ENCODE data around the gene CPNE5. TPM values are rescaled to one million over a fixed set of nuclear protein-coding genes. Genes with fewer than 3 reads are reported as not detected.

The CPNE5 gene
- total RNA-seq, 1 donor from 2014 or later: 6.6 TPM

GRCh38 chr6:36718560-36718959 lies 120.7 kb downstream of the CPNE5 start:
- intact Hi-C loops (cut with DNase I): no loop called here
- Histone ChIP-seq H3K4me1 (peaks cover 5% of the 10 kb centered on the region), H3K27ac (no peak overlapping the region), H3K4me3 (no peak overlapping the region), H3K36me3 (no peaks in the 10 kb centered on the region), H3K9me3 (no peaks in the 10 kb centered on the region), H3K27me3 (no peaks in the 10 kb centered on the region)
- TF ChIP-seq POLR2AphosphoS5 (IDR thresholded peaks at IDR 0.05; ENCODE audit: insufficient read depth in 1 of 2, low read depth in 1 of 2): no peak
- TF ChIP-seq, protein P1, sequence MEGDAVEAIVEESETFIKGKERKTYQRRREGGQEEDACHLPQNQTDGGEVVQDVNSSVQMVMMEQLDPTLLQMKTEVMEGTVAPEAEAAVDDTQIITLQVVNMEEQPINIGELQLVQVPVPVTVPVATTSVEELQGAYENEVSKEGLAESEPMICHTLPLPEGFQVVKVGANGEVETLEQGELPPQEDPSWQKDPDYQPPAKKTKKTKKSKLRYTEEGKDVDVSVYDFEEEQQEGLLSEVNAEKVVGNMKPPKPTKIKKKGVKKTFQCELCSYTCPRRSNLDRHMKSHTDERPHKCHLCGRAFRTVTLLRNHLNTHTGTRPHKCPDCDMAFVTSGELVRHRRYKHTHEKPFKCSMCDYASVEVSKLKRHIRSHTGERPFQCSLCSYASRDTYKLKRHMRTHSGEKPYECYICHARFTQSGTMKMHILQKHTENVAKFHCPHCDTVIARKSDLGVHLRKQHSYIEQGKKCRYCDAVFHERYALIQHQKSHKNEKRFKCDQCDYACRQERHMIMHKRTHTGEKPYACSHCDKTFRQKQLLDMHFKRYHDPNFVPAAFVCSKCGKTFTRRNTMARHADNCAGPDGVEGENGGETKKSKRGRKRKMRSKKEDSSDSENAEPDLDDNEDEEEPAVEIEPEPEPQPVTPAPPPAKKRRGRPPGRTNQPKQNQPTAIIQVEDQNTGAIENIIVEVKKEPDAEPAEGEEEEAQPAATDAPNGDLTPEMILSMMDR (IDR thresholded peaks at IDR 0.05): no peak
- no peak for TF ChIP-seq POLR2A (IDR thresholded peaks at IDR 0.05)
- no peak for DNase-seq (ENCODE audit: extremely low spot score in 2 of 2)

GRCh38 chr6:36717871-36718540 lies 121.2 kb downstream of the CPNE5 start:
- no peak for DNase-seq (ENCODE audit: extremely low spot score in 2 of 2)
- intact Hi-C loops (cut with DNase I): no loop called here

GRCh38 chr6:36717231-36717825 lies 121.9 kb downstream of the CPNE5 start:
- no peak overlapping the region for H3K4me3 ChIP-seq
- no peaks in the 10 kb centered on the region for H3K9me3 ChIP-seq
- H3K4me1 ChIP-seq: peaks cover 5% of the 10 kb centered on the region
- intact Hi-C loops (cut with DNase I): no loop called here
- TF ChIP-seq POLR2AphosphoS5 (IDR thresholded peaks at IDR 0.05; ENCODE audit: insufficient read depth in 1 of 2, low read depth in 1 of 2): no peak
- TF ChIP-seq, protein P1 (IDR thresholded peaks at IDR 0.05): no peak
- no peak for TF ChIP-seq POLR2A (IDR thresholded peaks at IDR 0.05)
- no peak overlapping the region for H3K27ac ChIP-seq
- no peak for DNase-seq (ENCODE audit: extremely low spot score in 2 of 2)
- no peaks in the 10 kb centered on the region for H3K36me3 ChIP-seq
- no peaks in the 10 kb centered on the region for H3K27me3 ChIP-seq

More at GRCh38 chr6:36717871-36718540, 121.2 kb downstream of the CPNE5 start:
- H3K36me3 ChIP-seq: no peaks in the 10 kb centered on the region
- H3K27me3 ChIP-seq: no peaks in the 10 kb centered on the region
- peaks cover 5% of the 10 kb centered on the region for H3K4me1 ChIP-seq
- TF ChIP-seq POLR2AphosphoS5 (IDR thresholded peaks at IDR 0.05; ENCODE audit: insufficient read depth in 1 of 2, low read depth in 1 of 2) (no peak), POLR2A (IDR thresholded peaks at IDR 0.05) (no peak)
- TF ChIP-seq, protein P1 (IDR thresholded peaks at IDR 0.05): no peak
- no peak overlapping the region for H3K27ac ChIP-seq
- no peak overlapping the region for H3K4me3 ChIP-seq
- no peaks in the 10 kb centered on the region for H3K9me3 ChIP-seq

DNA sequence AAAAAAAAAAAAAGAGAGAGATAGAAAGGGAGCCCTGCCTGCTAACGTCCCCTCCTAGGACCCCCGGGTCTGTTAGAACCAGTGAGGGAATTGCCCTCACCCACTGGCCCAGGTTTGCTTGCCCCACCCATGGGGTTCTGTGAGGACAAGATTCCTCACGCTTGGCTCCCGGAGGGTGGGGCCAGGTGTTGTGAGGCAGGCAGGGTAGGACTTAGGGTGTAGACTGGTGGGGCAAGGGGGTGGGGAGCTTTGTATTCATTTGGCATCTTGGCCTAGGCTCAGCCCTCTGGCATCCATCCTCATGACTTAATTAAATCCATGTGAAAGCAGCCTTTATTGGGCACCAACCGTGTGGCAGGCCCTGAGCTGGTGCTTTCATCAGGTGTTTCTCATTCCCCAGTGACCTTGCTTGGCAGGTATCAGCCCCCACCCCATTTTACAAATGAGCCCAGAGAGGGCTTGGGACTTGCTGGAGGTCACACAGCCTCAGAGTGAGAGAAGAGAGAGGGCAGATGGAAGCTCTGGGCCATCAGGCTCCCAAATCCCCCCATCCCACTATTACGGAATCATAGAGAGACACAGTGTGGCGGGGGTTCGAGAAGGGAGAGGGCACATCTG lies 122.7 kb downstream of the CPNE5 start:
- DNase-seq (ENCODE audit: extremely low spot score in 2 of 2): no peak
- Histone ChIP-seq H3K4me1 (peaks cover 5% of the 10 kb centered on the region), H3K4me3 (no peak overlapping the region), H3K27ac (no peak overlapping the region), H3K36me3 (no peaks in the 10 kb centered on the region), H3K27me3 (no peaks in the 10 kb centered on the region), H3K9me3 (no peaks in the 10 kb centered on the region)
- TF ChIP-seq POLR2AphosphoS5 (IDR thresholded peaks at IDR 0.05; ENCODE audit: insufficient read depth in 1 of 2, low read depth in 1 of 2) (peak in 1 of 2 donors; percentile 9), POLR2A (IDR thresholded peaks at IDR 0.05) (no peak)
- intact Hi-C loops (cut with DNase I): no loop called here

DNA sequence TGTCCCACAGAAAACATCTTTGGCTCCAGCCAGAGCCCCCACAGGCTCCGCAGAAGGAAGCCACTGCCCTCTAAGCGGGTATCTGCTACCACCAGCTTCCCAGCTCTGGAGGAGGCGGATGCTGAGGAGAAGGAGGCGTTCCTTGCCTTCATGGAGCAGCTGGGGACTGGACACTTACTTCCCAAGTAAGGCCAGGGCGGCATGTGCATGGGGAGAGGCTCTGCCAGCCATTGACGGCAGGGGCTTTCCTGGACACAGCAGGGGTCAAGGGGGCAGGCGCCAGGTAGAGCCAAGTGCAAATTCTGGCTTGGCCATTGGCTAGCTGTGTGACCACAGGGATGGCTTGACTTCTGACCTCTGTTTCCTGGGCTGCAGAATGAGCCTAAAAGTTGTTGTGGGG lies 123.8 kb downstream of the CPNE5 start:
- H3K9me3 ChIP-seq: no peaks in the 10 kb centered on the region
- H3K36me3 ChIP-seq: no peaks in the 10 kb centered on the region
- no peak overlapping the region for H3K4me3 ChIP-seq
- H3K4me1 ChIP-seq: peaks cover 5% of the 10 kb centered on the region
- DNase-seq (ENCODE audit: extremely low spot score in 2 of 2): no peak
- H3K27me3 ChIP-seq: no peaks in the 10 kb centered on the region
- H3K27ac ChIP-seq: no peak overlapping the region
- TF ChIP-seq, protein P1 (IDR thresholded peaks at IDR 0.05): no peak
- TF ChIP-seq POLR2A (IDR thresholded peaks at IDR 0.05): no peak
- no peak for TF ChIP-seq POLR2AphosphoS5 (IDR thresholded peaks at IDR 0.05; ENCODE audit: insufficient read depth in 1 of 2, low read depth in 1 of 2)
- intact Hi-C loops (cut with DNase I): no loop called here

All from vagina (tissue), 2 donors.